GM12878 (cell line): ENCODE results near the gene USP9X. TPM values are rescaled to one million over a fixed set of nuclear protein-coding genes. Genes with fewer than 3 reads are reported as not detected.

Experiments
- ATF7 ChIP-seq: fragments of 450-650 bp; IDR thresholded peaks from 2 replicates; pipeline ENCODE4 v1.6.1; 2016; ENCODE audit warnings: low read depth, mild to moderate bottlenecking
- ETV6 ChIP-seq, 2 experiments: fragments of 450-650 bp in 1 of 2; IDR thresholded peaks in 1 of 2; conservative IDR thresholded peaks in 1 of 2; 2 replicates each; pipeline ENCODE4 v1.6.1; 2014; ENCODE audit warnings: antibody characterized with exemption in 1 of 2, borderline replicate concordance in 1 of 2, low read depth in 1 of 2, mild to moderate bottlenecking in 1 of 2, moderate library complexity in 1 of 2
- FOS ChIP-seq: IDR thresholded peaks from 3 replicates; pipeline ENCODE4 v1.6.1; 2011; ENCODE audit warnings: borderline replicate concordance; ENCODE audit not compliant: insufficient read length; ENCODE audit errors: extremely low read depth
- HDAC2 ChIP-seq: fragments of 200-600 bp; sonication (generic); IDR thresholded peaks from 2 replicates; pipeline ENCODE4 v1.6.1; 2017
- MXI1 ChIP-seq: fragments of 150-350 bp; IDR thresholded peaks from 2 replicates; pipeline ENCODE4 v1.6.1; 2011; ENCODE audit warnings: low read depth, mild to moderate bottlenecking, inconsistent platforms, low read length, improper control_type of control experiment
- YBX1 ChIP-seq: fragments of 450-650 bp; IDR thresholded peaks from 2 replicates; pipeline ENCODE4 v1.6.1; 2016; ENCODE audit warnings: antibody characterized with exemption
- polyA plus RNA-seq, 11 experiments: library from polyadenylated mRNA; depleted of rRNA in 4 of 11; unstranded in 6 of 11; stranded (reverse) in 5 of 11; fragments of >200 nt; fragmentation: Nextera tagmentation in 4 of 11; fragmentation: Illumina TruSeq in 1 of 11; extraction: Ambion mirVana in 4 of 11; extraction: Trizol in 1 of 11; gene quantifications; 1 replicate in 1 of 11; 2 replicates in 10 of 11; pipeline versions ENCODE4 v1.2.1 to v1.2.3, GENCODE V29; 2011 to 2016; ENCODE audit warnings: inconsistent platforms in 2 of 11, missing spikeins in 2 of 11, low read depth in 1 of 11
- total RNA-seq, 4 experiments: library from RNA; depleted of rRNA in 3 of 4; stranded (reverse); fragments of >200 nt in 3 of 4; fragmentation: Illumina TruSeq in 1 of 4; extraction: Trizol in 1 of 4; gene quantifications; 2 replicates each; pipeline versions ENCODE4 v1.2.1 to v1.2.3, GENCODE V29; 2013 to 2021
- TF ChIP-seq, protein P1 (sequence below): fragments of 450-650 bp; IDR thresholded peaks from 2 replicates; pipeline ENCODE4 v1.6.1; 2017; ENCODE audit warnings: antibody characterized with exemption, mild to moderate bottlenecking, moderate library complexity
- TF ChIP-seq, protein P2 (sequence below): fragments of 450-650 bp; IDR thresholded peaks from 2 replicates; pipeline ENCODE4 v1.6.1; 2017; ENCODE audit warnings: mild to moderate bottlenecking, low read depth, inconsistent platforms; ENCODE audit not compliant: poor library complexity, severe bottlenecking

USP9X gene
- total and polyA plus RNA-seq, 10 of the 15 experiments (the other 5 are each of a cell fraction or from before 2014, with no cell fraction given): 9.3 to 61.6 (median 31.7) TPM

DNA sequence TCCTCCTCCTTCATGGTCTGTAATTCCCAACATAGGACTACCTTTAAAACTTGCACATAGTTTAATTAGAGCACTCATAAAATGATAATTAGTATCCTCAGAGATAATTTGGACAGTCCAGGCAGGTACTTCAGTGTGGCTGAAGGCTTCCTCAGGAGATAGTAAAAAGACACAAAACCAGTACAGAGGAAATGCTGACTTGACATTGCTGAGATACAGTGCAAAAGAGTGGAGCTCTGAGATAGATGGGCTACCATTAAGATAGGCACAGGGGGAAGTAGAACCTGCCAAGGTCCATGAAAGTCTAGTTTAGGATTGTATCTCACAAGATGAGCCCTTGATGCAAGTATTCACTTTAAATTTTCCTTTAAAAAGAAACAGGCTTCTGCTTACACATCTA is 91.0 kb downstream of the USP9X start (continued):
- TF ChIP-seq, protein P1, sequence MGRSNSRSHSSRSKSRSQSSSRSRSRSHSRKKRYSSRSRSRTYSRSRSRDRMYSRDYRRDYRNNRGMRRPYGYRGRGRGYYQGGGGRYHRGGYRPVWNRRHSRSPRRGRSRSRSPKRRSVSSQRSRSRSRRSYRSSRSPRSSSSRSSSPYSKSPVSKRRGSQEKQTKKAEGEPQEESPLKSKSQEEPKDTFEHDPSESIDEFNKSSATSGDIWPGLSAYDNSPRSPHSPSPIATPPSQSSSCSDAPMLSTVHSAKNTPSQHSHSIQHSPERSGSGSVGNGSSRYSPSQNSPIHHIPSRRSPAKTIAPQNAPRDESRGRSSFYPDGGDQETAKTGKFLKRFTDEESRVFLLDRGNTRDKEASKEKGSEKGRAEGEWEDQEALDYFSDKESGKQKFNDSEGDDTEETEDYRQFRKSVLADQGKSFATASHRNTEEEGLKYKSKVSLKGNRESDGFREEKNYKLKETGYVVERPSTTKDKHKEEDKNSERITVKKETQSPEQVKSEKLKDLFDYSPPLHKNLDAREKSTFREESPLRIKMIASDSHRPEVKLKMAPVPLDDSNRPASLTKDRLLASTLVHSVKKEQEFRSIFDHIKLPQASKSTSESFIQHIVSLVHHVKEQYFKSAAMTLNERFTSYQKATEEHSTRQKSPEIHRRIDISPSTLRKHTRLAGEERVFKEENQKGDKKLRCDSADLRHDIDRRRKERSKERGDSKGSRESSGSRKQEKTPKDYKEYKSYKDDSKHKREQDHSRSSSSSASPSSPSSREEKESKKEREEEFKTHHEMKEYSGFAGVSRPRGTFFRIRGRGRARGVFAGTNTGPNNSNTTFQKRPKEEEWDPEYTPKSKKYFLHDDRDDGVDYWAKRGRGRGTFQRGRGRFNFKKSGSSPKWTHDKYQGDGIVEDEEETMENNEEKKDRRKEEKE: no peak
- TF ChIP-seq YBX1: no peak
- TF ChIP-seq ATF7: no peak
- TF ChIP-seq, protein P2, sequence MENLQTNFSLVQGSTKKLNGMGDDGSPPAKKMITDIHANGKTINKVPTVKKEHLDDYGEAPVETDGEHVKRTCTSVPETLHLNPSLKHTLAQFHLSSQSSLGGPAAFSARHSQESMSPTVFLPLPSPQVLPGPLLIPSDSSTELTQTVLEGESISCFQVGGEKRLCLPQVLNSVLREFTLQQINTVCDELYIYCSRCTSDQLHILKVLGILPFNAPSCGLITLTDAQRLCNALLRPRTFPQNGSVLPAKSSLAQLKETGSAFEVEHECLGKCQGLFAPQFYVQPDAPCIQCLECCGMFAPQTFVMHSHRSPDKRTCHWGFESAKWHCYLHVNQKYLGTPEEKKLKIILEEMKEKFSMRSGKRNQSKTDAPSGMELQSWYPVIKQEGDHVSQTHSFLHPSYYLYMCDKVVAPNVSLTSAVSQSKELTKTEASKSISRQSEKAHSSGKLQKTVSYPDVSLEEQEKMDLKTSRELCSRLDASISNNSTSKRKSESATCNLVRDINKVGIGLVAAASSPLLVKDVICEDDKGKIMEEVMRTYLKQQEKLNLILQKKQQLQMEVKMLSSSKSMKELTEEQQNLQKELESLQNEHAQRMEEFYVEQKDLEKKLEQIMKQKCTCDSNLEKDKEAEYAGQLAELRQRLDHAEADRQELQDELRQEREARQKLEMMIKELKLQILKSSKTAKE: no peak
- no peak for TF ChIP-seq HDAC2
- no peak for TF ChIP-seq MXI1
- no peak for TF ChIP-seq ETV6 (conservative IDR thresholded peaks at IDR 0.05 in 1 of 2, IDR thresholded peaks at IDR 0.05 in 1 of 2; ENCODE audit: borderline replicate concordance in 1 of 2, low read depth in 1 of 2)
- TF ChIP-seq FOS: no peak
